GM19035 (cell line): Measurements from ENCODE around the gene ATP6V0B.
A peak's percentile ranks its signal among the peaks of the same experiment; 100 is the strongest.

Source experiments
- ATAC-seq: cut with Tn5 transposase; IDR thresholded peaks from one replicate; pipeline ENCODE4 v1.9.1; 2021; ENCODE audit not compliant: unreplicated experiment

The ATP6V0B gene

DNA sequence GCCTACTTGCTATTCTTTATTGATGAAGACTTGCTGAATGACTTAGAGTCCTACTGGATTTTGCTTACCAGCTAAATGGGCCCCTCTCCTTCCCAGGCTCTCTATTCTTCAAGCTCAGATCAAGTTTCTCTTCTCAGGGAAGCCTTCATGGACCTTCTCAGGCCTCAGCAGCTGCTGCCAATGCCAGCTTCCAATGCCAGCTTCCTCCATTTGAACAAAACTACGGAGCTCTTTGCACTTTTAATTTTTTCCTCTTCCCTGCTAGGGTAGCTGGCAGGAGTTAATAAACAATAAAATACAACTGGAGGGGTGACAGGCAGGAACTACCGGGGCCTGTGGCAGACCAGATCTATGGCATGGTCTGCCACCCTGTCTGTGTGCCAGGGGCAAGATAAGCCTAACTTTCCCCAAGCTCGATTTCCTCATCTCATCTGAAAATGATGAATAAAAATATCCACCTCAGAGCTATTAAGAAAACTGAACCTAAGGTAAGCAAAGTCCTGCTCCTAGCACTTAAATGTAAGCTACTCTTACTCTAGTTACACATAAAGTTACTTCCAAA lies 29.0 kb upstream of the ATP6V0B start:
- ATAC-seq, result no peak

DNA sequence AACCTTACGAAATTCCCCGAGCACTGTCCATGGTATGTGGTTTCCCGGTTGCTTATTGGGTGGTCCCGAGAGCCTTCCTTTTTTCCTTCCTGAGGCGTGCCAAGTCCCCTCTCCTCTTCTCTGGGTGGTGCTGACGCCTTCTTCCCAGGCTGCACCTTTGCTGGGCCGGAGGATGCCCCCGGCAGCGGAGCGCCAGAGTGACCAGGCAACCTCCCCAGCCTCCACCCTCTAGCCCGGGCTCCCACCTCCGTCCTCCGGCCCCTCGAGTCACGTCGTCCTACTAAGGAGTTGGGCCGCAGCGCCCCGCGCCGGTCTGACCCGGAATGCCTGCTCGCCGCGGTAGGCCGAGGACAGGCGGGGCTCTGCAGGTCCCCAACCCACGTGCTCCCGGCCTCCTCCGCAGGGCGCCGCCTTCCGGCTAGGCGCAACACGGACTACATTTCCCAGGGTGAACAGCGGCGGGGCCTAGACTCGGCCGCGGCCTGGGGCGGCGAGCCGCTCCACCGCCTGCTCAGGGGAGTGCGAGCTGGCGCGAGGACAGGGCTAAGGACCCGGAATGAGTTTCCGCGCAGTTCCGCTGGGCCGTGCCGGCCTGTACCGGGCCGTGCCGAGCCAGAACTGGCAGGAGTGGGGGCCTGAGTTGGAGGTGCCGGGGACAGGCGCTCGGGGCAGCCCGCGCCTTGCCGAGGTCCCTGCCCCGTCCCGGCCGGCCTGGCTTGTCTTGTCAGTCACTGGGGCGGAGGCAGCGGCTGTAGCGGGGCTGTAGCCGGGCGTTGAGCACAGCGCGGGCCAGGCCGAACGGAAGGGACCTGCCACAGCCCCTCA lies 28.3 kb upstream of the ATP6V0B start, which contains the start of gene IPO13:
Gene IPO13 (plus strand): TSS at position 715 of the 825 bp plus-strand sequence. CDS start 651 bp downstream, outside the sequence.
- ATAC-seq, result peak; percentile 87

- ATAC-seq, result peak; percentile 31
Observed at GRCh38 chr1:43947061-43947873, 27.5 kb upstream of the ATP6V0B start.

- ATAC-seq, result no peak
Observed at GRCh38 chr1:43947874-43948437, 26.8 kb upstream of the ATP6V0B start.

GRCh38 chr1:43949678-43950077 lies 25.1 kb upstream of the ATP6V0B start:
- no peak for ATAC-seq

GRCh38 chr1:43951021-43951985 lies 23.5 kb upstream of the ATP6V0B start:
- ATAC-seq, result no peak

- no peak for ATAC-seq
Observed at GRCh38 chr1:43952731-43953346, 21.9 kb upstream of the ATP6V0B start.

GRCh38 chr1:43953361-43953760 lies 21.4 kb upstream of the ATP6V0B start:
- ATAC-seq, result no peak

DNA sequence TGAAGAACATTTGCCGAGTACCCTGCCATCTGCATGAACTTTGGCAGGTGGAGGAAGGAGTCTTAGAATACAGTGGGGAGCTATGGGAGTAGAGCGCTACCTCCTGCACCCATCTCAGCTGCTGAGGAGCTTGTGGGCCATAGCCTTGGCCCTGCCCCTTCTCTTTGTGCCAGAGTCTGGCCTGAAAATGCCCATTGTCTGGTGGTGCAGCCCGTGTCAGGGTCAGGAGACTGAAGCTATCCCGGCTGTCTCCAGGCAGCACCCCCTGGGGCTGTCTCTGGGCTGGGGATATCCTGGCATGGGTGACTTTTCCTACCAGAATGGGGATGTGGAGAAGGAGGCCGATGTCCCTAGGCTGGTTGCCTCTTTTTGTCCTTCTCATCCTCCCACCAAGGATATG lies 20.7 kb upstream of the ATP6V0B start:
- ATAC-seq, result no peak

- no peak for ATAC-seq
Observed at GRCh38 chr1:43956234-43956633, 18.5 kb upstream of the ATP6V0B start.

DNA sequence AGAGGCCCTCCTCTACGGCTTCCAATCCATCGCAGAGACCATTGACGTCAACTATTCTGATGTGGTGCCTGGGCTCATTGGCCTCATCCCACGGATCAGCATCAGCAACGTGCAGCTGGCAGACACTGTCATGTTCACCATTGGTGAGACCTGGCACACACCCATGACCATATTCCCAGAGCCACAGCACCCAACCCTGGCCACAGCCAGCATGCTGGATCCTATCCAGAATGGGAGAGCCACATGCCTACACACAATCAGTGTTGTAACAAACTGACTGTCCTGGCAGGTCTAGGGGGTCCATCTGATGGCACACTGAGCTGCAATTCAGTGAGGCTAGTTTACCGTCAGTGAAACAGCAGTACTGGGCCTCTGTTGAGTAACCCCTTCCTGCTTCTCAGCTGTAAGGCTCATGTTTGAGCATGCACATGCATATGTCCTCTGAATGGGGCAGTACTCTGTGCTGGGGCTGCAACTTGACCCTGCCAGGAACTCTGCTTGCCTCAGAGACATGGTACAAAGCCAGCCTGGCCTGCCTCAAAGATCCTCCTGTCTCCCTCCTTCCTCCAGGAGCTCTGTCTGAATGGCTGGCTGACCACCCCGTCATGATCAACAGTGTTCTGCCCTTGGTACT lies 17.2 kb upstream of the ATP6V0B start:
- no peak for ATAC-seq

DNA sequence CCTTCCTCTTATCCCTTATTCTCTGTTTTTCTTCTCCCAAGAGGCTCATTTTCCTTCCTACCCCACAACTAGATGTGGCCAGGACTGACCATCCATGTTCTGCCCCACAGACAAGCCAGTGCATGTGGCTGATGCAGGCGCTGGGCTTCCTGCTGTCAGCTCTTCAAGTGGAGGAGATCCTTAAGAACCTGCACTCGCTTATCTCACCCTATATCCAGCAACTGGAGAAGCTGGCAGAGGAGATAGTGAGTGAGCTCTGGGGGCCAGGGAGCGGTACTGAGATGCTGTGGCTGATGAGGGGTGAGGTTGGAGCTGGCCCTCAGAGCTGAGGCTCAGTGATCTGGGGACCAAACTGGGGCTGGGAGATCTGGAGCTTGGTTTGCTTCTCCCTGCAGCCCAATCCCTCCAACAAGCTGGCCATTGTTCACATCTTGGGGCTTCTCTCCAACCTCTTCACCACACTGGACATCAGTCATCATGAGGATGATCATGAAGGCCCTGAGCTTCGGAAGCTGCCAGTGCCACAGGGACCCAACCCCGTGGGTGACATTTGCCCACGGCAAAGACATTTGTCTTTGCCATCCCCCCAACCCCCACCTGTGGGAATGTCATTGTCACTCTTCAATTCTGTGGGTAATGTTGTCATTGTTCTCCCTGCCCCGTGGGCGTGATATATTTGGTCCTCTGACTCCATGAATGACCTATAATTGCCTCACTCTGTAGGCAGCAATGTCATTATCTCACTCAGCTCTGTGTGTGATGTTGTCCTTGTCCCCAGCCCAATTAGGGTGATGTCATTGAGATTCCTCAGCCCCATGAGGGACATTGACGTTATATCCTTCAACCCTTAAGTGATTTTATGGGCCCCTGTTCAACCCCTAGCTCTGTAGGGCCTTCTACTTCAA lies 16.2 kb upstream of the ATP6V0B start:
- no peak for ATAC-seq

DNA sequence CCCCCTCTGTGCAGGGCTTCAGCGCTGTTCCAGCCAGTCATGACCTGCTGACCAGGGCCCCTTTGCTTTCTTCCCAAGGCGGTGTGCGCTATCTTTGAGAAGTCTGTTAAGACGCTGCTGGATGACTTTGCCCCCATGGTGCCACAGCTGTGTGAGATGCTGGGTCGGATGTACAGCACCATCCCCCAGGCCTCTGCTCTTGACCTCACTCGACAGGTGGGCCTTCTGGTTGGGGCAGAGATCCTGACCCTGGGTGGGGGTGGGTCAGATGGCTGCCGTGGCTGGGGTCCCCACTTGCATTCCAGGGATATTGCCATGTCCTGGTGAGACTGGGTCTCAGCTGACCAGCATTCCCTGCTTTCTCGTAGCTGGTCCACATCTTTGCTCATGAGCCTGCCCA lies 14.0 kb upstream of the ATP6V0B start:
- no peak for ATAC-seq

DNA sequence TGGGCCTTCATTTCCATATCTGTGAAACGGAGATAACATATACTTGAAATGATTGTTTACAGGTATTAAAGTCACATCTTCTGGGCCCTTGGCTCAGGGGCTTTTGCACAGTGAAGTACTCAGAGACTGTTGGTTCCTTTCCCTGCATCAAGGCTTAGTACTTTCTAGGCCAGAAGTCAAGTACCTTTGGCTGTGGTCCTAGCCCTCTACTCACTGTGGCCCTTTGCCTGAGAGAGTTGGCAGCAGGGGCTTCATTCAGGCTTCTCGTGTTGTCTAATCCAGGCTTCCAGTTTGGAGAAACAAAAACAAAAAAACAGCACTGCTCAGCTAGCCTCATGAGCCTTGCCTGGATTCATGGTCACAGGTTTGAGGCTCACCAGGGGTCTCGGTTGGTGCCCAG lies 13.1 kb upstream of the ATP6V0B start:
- ATAC-seq, result no peak

DNA sequence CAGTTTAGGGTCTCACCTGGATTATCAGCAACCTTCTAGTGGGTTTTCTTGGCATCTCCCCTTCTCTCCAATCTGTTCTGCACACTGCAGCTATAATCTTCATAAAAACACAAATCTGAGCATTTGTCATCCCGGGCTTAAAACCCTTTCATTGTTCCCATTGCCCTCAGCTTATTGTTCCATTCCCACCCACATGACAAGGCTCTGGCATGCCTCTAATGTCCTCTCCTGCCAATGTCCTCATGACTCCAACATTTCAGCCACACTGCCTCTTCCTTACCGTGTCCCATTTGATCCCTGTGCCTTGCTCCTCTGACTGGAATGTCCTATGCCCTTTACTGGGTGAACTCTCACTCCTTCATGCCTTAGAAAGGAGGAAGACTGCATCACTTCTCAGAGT lies 12.4 kb upstream of the ATP6V0B start:
- no peak for ATAC-seq

GRCh38 chr1:43963006-43963405 lies 11.8 kb upstream of the ATP6V0B start:
- no peak for ATAC-seq

DNA sequence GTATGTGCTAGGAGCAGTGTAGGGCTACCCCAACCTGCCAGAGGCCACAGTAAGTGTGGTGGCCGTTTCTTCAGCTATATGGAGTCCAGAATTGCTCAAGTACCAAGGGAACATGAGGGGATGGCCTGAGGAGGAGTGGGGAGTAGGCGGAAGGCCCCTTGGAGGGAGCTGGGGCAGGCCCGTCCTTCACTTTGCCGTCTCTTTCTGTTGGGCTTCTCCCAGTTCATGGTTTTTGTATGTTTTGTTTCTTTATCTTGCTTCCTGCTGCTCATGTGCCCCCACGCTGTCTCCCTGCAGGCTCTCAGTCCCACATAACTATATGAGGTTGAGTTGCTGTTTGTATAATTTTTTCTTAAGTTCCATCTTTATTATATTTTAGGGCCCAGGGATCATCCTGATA lies 10.9 kb upstream of the ATP6V0B start:
- no peak for ATAC-seq

- no peak for ATAC-seq
Observed at GRCh38 chr1:43965316-43965715, 9.4 kb upstream of the ATP6V0B start.
